ENCODE results near the gene BAZ1A. TPM values are rescaled to one million over a fixed set of nuclear protein-coding genes. Genes with fewer than 3 reads are reported as not detected.

BAZ1A gene
- total and polyA plus RNA-seq, 11 donors = 3.8 to 20.3 (median 6.5) TPM

DNA sequence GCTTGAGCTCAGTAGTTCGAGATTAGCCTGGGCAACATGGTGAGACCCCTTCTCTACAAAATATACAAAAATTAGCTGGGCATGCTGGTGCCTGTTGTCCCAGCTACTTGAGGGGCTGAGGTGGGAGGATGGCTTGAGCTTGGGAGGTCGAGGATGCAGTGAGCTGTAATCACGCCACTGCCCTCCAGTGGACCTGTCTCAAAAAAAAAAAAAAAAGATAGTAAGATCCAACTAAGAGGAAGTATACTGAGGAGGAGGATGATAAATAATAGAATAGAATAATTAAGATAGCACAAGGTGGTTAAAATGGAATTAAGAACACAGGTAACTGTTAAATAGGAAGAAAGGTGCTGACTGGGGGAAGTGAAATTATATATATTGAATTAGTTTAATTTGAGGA is 37.0 kb upstream of the BAZ1A start:
- H3K9me3 ChIP-seq = no peaks in the 10 kb centered on the region
- intact Hi-C loops (cut with DNase I) = no loop called here
- H3K27me3 ChIP-seq = no peaks in the 10 kb centered on the region
- H3K27ac ChIP-seq = no peak overlapping the region
- no peak overlapping the region for H3K4me3 ChIP-seq
- TF ChIP-seq, protein P1, sequence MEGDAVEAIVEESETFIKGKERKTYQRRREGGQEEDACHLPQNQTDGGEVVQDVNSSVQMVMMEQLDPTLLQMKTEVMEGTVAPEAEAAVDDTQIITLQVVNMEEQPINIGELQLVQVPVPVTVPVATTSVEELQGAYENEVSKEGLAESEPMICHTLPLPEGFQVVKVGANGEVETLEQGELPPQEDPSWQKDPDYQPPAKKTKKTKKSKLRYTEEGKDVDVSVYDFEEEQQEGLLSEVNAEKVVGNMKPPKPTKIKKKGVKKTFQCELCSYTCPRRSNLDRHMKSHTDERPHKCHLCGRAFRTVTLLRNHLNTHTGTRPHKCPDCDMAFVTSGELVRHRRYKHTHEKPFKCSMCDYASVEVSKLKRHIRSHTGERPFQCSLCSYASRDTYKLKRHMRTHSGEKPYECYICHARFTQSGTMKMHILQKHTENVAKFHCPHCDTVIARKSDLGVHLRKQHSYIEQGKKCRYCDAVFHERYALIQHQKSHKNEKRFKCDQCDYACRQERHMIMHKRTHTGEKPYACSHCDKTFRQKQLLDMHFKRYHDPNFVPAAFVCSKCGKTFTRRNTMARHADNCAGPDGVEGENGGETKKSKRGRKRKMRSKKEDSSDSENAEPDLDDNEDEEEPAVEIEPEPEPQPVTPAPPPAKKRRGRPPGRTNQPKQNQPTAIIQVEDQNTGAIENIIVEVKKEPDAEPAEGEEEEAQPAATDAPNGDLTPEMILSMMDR (IDR thresholded peaks at IDR 0.05) = no peak
- TF ChIP-seq POLR2A (IDR thresholded peaks at IDR 0.05) = no peak
- no peaks in the 10 kb centered on the region for H3K36me3 ChIP-seq
- DNase-seq = no peak
- no peaks in the 10 kb centered on the region for H3K4me1 ChIP-seq
- 65 to 70% (median 67%) methylated on average over 3 of the region's 3 CpGs for WGBS, 4 donors
- no peak for ATAC-seq

DNA sequence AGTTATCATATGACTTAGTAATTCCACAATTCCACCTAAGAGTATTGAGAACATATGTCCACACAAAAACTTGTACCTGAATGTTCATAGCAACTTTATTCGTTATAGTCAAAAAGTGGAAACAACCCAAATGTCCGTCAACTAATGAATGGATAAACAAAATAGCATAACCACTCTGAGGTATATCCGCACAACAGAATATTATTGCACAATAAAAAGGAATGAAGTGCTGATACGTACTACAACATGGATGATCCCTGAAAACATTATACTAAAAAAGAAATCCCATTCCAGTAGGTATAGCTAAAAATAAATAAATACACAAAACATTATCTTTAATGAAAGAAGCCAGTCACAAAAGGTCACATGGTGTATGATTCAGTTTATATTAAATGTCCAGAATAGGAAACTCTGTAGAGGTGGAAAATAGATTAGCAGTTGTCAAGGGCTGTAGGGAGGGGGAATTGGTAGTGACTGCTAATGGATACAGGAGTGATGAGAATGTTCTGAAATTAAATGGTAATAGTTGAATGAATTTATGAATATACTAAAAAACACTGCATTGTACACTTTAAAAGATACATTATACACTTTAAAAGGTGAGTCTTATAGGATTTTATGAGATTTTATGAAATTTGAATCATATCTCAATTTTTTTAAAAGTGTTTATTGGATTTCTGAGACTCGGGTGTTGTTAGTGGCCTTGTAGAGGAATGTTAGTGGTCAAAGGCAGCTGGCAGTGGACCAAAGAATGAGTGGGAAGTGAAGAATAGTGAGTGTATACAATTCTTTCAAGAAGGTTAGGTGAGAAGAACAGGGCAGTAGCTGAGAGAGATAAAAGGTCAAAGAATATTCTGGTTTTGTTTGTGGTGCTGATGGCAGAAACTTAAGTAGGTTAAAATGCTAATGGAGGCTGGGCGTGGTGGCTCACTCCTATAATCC is 36.3 kb upstream of the BAZ1A start:
- no peak overlapping the region for H3K4me3 ChIP-seq
- no peak overlapping the region for H3K27ac ChIP-seq
- no peak for ATAC-seq
- no peaks in the 10 kb centered on the region for H3K36me3 ChIP-seq
- no peaks in the 10 kb centered on the region for H3K4me1 ChIP-seq
- no peaks in the 10 kb centered on the region for H3K9me3 ChIP-seq
- no peaks in the 10 kb centered on the region for H3K27me3 ChIP-seq
- intact Hi-C loops (cut with DNase I) = no loop called here
- WGBS, 4 donors = 76 to 82% (median 78%) methylated on average over 6 of the region's 6 CpGs
- no peak for DNase-seq
- TF ChIP-seq, protein P1 (IDR thresholded peaks at IDR 0.05) = no peak
- TF ChIP-seq POLR2A (IDR thresholded peaks at IDR 0.05) = no peak

DNA sequence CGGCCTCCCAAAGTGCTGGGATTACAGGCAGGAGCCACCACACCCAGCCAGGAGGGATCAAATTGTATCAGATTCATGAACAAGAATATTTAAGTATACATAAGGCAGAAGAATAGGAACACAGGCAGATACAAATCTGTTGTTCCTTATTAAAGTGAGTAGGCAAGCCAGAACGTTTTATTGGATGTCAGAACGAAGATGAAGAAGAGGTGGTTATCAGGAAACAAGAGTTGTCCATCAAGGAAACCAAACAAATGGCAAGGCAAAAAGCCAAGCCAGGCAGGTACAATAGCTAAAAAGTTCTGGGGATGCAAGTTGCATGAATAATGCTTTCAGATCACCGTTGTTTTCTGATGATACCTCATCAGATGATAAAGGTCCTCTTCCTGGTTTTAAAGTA is 31.1 kb upstream of the BAZ1A start:
- 78 to 89% (median 80%) methylated on average over 4 of the region's 4 CpGs for WGBS, 4 donors
- TF ChIP-seq POLR2A (IDR thresholded peaks at IDR 0.05) = no peak
- DNase-seq = no peak
- Histone ChIP-seq H3K4me1 (no peaks in the 10 kb centered on the region), H3K27me3 (no peaks in the 10 kb centered on the region), H3K4me3 (no peak overlapping the region), H3K36me3 (no peaks in the 10 kb centered on the region), H3K9me3 (no peaks in the 10 kb centered on the region), H3K27ac (no peak overlapping the region)
- intact Hi-C loops (cut with DNase I) = no loop called here
- no peak for ATAC-seq

DNA sequence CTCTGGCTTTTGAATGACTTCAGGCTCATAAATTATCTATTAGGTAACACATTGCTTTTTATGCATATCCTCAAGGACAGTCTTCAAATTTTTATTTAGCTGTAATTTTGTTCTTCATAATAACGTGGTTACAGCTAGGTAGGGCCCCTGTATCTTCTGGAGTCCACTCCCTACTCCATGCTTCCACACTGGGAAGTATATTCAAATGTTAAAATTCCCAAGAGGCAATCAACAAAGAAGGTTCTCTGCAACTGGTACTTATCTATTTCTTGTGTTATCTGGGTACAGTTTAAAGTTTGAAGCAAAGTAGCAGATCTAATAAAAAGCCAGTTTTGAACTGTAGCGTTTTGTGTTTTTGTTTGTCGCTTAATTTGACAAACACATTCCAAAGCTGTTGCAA is 20.1 kb upstream of the BAZ1A start:
- Histone ChIP-seq H3K4me3 (no peak overlapping the region), H3K9me3 (no peaks in the 10 kb centered on the region), H3K4me1 (no peaks in the 10 kb centered on the region), H3K27me3 (no peaks in the 10 kb centered on the region), H3K36me3 (no peaks in the 10 kb centered on the region), H3K27ac (no peak overlapping the region)
- 60 to 64% (median 62%) methylated on average over 3 of the region's 3 CpGs for WGBS, 4 donors
- DNase-seq = no peak
- TF ChIP-seq, protein P1 (IDR thresholded peaks at IDR 0.05) = no peak
- no peak for TF ChIP-seq POLR2A (IDR thresholded peaks at IDR 0.05)
- intact Hi-C loops (cut with DNase I) = no loop called here
- no peak for ATAC-seq

All from heart left ventricle (tissue), 16 donors.